ENCODE data around the gene NCOA1. TPM values are rescaled to one million over a fixed set of nuclear protein-coding genes. Genes with fewer than 3 reads are reported as not detected.

Gene NCOA1
- total and polyA plus RNA-seq, 3 donors from 2014 or later = 52.3 to 124 (median 109) TPM

DNA sequence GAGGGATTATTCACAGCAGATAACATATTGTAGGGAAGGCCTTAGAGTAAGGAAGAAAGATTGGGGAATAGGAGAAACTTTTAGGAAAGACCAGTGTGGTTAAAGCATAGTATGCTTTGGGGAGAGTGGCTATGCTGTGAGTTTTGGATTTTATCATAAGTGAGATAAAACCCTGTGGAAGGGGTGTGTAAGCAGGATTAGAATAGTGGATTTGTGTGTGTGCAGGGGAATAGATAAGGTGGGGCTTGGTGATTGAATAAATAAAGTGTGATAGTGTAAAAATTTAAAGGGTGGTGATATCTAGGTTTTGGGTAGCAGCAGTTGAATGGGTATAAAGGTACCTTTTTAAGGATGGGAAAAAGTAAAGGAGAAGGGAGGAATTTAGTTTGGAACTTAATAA lies 137.7 kb downstream of the NCOA1 start:
- DNase-seq = no peak
- Histone ChIP-seq H3K36me3 (ENCODE audit: low read depth, missing control alignments) (no peaks in the 10 kb centered on the region), H3K27me3 (no peaks in the 10 kb centered on the region), H3K9me3 (no peaks in the 10 kb centered on the region), H3K4me3 (no peak overlapping the region), H3K27ac (no peak overlapping the region), H3K4me1 (no peaks in the 10 kb centered on the region)
- intact Hi-C loops (cut with DNase I; ENCODE audit: low total_unique reads) = no loop called here
- TF ChIP-seq POLR2A (IDR thresholded peaks at IDR 0.05) = no peak
- TF ChIP-seq, protein P1, sequence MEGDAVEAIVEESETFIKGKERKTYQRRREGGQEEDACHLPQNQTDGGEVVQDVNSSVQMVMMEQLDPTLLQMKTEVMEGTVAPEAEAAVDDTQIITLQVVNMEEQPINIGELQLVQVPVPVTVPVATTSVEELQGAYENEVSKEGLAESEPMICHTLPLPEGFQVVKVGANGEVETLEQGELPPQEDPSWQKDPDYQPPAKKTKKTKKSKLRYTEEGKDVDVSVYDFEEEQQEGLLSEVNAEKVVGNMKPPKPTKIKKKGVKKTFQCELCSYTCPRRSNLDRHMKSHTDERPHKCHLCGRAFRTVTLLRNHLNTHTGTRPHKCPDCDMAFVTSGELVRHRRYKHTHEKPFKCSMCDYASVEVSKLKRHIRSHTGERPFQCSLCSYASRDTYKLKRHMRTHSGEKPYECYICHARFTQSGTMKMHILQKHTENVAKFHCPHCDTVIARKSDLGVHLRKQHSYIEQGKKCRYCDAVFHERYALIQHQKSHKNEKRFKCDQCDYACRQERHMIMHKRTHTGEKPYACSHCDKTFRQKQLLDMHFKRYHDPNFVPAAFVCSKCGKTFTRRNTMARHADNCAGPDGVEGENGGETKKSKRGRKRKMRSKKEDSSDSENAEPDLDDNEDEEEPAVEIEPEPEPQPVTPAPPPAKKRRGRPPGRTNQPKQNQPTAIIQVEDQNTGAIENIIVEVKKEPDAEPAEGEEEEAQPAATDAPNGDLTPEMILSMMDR (IDR thresholded peaks at IDR 0.05) = no peak

DNA sequence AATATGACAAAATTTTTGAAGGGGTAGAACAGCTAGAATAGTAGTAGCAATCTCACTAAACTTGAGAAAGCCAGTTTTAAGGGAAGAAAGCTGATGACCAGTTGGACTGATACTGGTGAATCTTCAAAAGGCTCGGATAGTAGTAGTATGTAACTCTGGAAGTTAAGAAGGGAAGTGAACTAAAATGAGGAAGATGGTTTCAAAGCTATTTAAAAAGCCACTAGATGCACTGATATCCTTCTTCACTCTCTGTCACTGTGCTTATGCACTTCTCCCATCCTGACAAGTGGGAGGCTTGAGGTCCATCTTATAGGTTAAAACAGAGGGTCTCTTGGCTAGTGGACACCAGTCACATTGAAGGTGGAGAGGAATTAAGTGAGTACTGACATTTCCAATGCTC lies 141.1 kb downstream of the NCOA1 start:
- Histone ChIP-seq H3K4me1 (no peaks in the 10 kb centered on the region), H3K4me3 (no peak overlapping the region), H3K36me3 (ENCODE audit: low read depth, missing control alignments) (no peaks in the 10 kb centered on the region), H3K27ac (no peak overlapping the region), H3K27me3 (no peaks in the 10 kb centered on the region), H3K9me3 (no peaks in the 10 kb centered on the region)
- intact Hi-C loops (cut with DNase I; ENCODE audit: low total_unique reads) = no loop called here
- TF ChIP-seq, protein P1 (IDR thresholded peaks at IDR 0.05) = no peak
- no peak for TF ChIP-seq POLR2A (IDR thresholded peaks at IDR 0.05)
- no peak for DNase-seq
- WGBS, 2 donors = 74 to 78% methylated on average over 1 of the region's 1 CpG

DNA sequence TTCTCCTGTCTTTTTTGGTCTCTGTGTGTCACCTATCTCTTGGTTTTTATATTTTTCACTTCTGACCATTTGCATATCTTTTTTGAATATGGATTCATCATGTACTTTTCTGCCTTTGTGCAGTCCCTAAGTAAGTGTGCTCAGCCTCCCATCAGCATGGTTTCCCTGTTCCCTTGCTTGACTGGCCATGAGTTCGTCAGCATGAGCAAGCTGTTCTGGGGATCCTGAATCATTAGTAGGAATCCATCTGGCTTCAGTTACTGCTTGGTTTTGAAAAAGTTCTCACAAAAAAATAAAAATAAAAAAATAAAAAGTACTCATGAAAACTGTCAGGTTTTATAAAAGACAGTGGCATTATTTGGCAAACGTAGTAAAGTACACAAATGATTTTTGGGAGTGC lies 144.1 kb downstream of the NCOA1 start:
- Histone ChIP-seq H3K27me3 (no peaks in the 10 kb centered on the region), H3K4me3 (no peak overlapping the region), H3K4me1 (no peaks in the 10 kb centered on the region), H3K27ac (no peak overlapping the region), H3K9me3 (no peaks in the 10 kb centered on the region), H3K36me3 (ENCODE audit: low read depth, missing control alignments) (no peaks in the 10 kb centered on the region)
- WGBS, 2 donors = 68 to 69% methylated on average over 2 of the region's 2 CpGs
- TF ChIP-seq, protein P1 (IDR thresholded peaks at IDR 0.05) = no peak
- no peak for TF ChIP-seq POLR2A (IDR thresholded peaks at IDR 0.05)
- intact Hi-C loops (cut with DNase I; ENCODE audit: low total_unique reads) = no loop called here
- no peak for DNase-seq

DNA sequence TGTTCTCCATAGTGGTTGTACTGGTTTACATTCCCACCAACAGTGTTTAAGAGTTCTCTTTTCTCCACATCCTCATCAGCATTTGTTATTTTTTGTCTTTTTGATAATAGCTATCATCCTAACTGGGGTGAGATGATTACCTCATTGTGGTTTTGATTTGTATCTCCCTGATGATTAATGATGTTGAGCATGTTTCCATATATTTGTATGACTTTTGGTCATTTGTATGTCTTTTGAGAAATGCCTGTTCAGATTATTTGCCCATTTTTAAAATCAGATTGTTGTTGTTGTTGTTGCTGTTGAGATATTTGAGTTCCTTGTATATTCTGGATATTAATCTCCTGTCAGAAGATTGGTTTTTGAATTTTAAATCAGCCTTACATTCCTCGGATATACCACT lies 147.5 kb downstream of the NCOA1 start:
- H3K9me3 ChIP-seq = no peaks in the 10 kb centered on the region
- H3K36me3 ChIP-seq (ENCODE audit: low read depth, missing control alignments) = no peaks in the 10 kb centered on the region
- H3K27ac ChIP-seq = no peak overlapping the region
- WGBS, 2 donors = 81 to 98% methylated on average over 1 of the region's 1 CpG
- H3K4me1 ChIP-seq = no peaks in the 10 kb centered on the region
- no peak for DNase-seq
- H3K4me3 ChIP-seq = no peak overlapping the region
- H3K27me3 ChIP-seq = no peaks in the 10 kb centered on the region
- no peak for TF ChIP-seq POLR2A (IDR thresholded peaks at IDR 0.05)
- intact Hi-C loops (cut with DNase I; ENCODE audit: low total_unique reads) = no loop called here

DNA sequence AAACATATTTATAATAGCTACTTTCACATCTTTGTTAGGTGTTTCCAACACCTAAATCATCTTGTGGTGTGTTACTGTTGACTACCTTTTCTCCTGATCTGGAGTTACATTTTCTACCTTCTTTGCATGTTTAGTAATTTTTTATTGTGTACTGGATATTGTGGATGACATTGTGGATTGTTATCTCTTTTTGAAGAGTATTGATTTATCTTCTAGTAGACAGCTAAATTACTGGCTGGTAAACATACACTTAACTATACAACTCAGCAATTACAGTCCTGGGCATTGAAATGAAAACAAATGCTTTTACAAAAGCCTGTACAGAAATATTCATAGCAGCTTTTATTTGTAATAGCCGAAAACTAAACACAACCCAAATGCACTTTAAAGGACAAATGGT lies 151.3 kb downstream of the NCOA1 start:
- no peak overlapping the region for H3K27ac ChIP-seq
- H3K4me1 ChIP-seq = no peaks in the 10 kb centered on the region
- no peaks in the 10 kb centered on the region for H3K27me3 ChIP-seq
- H3K9me3 ChIP-seq = no peaks in the 10 kb centered on the region
- intact Hi-C loops (cut with DNase I; ENCODE audit: low total_unique reads) = no loop called here
- DNase-seq = no peak
- WGBS, 2 donors = 93 to 100% methylated on average over 1 of the region's 1 CpG
- no peak for TF ChIP-seq POLR2A (IDR thresholded peaks at IDR 0.05)
- TF ChIP-seq, protein P1 (IDR thresholded peaks at IDR 0.05) = no peak
- no peaks in the 10 kb centered on the region for H3K36me3 ChIP-seq (ENCODE audit: low read depth, missing control alignments)
- H3K4me3 ChIP-seq = no peak overlapping the region

All from testis (tissue), 3 donors.